Muscle of arm (tissue), 12 donors: ENCODE data around the gene MYLK. TPM values are rescaled to one million over a fixed set of nuclear protein-coding genes. Genes with fewer than 3 reads are reported as not detected.
A peak's percentile ranks its signal among the peaks of the same experiment; 100 is the strongest.

Source experiments
- DNase-seq: peaks from one replicate; pipeline ENCODE4 v3.0.0-alpha.2; 2013
- polyA plus RNA-seq, 12 donors: library from polyadenylated mRNA; unstranded; fragments of 120-200 nt; gene quantifications; one replicate each; pipeline ENCODE4 v1.2.1, GENCODE V29; 2013; ENCODE audit not compliant: insufficient read length in 12 of 12

Gene MYLK
- polyA plus RNA-seq, 12 donors = 15.4 to 109 (median 22.5) TPM; not detected in 1

DNA sequence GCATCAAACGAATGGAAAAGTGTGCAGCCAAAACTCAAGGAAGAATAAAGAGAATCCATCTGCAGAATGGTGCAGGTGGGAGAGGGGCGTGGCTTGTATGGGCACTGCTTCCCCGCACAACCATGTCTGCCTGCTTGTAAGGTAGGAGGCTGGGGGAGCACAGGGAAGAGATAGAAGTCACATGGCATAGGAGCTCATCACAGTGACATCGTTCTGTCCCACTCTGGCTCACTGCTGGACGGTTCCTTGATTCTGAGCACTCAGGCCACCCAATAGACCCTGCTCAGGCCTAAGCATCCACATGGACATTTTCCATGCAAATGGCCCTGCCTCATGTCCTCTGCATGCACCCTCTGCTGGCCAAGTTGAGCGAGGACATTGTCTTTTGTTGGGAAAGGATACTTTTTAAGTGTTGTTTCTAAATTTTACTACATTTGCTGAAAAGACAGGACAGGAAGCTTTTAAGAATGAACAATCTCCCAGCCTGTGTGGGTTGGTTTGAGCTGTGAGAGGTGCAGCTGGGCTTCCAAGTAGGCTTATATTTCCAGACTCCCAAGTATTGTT is 3.1 kb downstream of the MYLK start:
- DNase-seq = peak; percentile 3

DNA sequence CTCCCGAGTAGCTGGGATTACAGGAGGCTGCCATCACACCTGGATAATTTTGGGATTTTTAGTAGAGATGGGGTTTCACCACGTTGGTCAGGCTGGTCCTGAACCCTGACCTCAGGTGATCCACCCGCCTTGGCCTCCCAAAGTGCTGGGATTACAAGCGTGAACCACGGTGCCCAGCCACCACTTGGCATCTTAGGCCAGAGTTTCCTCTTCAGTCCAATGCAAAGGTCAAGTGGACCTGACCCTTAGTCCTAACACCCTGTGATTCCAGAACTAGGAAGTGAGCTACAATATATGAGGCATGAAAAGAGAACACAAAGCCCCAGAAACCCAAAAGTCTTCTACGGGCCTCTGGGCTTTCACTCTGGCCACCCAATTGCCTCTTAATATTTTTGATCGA is 5.3 kb downstream of the MYLK start:
- DNase-seq = no peak

DNA sequence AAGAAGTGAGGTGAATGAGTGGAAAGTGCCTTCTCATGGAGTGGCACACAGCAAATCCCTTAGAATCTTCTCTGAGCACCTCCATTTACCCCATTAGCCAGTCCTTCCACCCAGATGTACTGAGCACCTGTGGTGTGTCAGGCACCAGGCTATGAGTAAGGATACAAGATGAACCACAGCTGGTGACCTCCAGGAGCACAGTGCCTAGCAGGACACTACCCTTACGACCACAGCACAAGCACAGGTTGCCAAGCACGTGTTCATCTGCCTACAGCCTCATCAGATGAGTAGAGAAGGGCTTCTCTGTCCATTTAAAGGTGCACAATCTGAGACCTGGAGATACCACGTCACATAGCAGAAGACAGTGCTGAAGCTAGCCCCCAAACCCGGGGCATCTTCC is 6.2 kb downstream of the MYLK start:
- no peak for DNase-seq

DNA sequence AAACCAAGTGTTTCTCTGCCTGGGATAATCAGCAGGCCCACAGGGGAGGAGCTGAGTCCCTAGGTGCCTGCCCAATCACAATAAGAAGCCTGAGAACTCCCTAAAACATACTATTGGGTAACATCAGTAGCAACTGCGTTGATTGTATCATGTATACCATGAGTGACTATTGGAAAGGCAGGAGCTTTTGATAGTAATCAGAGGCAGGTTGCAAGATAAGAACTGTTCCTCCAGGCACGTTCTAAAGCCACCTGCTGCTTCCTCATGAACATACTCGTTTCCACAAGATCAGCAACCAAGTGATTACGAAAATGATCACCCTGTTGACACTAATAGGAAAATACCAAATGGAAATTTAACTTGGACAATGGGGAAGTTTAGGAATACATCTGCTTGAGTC is 6.7 kb downstream of the MYLK start:
- no peak for DNase-seq

DNA sequence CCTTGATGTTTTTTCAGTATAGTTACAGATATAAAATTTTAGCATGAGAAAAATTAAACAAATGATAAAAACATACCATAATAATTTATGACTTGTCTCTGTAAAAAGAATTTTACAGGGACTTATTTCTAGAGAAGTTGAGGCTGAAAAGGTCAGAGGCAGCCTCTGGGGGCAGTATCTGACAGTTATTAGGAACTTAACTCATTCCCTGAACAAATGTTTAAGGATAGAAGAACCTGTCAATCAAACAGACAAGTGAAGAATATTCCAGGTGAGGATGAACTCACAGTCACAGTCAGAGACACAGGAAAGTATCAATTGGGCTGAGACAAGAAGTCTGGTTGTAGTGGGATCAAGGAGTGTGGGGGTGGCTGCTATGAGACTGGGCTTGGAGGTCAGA is 7.3 kb downstream of the MYLK start:
- DNase-seq = no peak

DNA sequence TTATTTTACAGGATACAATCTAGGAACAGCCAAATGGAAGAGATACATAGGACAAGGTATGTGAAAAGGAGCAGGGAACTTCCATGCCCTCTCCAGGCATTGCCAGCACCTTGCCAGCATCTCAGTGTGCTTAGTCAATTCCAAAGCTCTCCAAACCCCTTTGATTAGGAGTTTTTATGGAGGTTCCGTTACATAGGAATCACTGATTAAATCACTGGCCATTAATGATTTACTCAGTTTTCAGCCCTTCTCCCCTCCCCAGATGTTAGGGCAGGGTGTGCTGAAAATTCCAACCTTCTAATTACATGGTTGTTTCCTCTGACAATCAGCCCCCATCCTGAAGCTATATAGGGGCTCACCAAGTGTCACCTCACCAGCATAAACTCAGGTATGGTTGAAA is 11.5 kb downstream of the MYLK start:
- DNase-seq = no peak

DNA sequence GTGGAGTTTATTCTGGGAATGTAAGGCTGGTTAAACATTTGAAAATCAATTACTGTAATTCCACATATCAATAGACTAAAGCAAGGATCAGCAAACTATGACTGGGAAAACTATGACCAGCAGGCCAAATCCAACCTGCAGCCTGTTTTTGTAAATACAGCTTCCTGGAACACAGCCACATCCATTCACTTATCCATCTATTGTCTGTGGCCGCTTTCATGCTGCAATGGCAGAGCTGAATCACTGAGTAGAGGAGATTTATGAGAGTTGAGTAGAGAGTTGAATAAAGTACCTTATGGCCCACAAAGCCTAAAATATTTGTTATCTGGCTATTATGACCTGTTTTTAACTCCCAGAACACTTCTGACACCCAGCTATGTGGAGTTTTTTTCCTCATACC is 12.2 kb downstream of the MYLK start:
- no peak for DNase-seq

DNA sequence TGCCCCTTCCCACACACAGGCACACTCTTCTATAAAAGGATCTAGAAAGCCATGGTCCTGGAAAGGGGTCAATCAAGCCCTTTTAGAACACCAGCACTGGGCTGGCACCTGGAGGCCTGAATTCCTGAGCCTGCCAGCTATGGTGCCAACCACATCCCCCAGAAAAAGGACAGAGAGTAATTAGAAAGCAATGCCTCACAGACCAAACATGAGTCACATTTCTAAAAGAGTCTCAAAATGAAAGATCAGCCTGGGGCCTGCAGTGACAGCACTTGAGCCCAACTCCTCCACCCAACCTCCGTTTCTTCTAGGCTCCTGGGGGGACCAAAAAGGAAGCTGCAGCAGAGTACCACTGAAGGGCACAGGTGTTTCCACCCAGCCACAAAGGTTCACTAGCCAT is 14.1 kb downstream of the MYLK start:
- no peak for DNase-seq

DNA sequence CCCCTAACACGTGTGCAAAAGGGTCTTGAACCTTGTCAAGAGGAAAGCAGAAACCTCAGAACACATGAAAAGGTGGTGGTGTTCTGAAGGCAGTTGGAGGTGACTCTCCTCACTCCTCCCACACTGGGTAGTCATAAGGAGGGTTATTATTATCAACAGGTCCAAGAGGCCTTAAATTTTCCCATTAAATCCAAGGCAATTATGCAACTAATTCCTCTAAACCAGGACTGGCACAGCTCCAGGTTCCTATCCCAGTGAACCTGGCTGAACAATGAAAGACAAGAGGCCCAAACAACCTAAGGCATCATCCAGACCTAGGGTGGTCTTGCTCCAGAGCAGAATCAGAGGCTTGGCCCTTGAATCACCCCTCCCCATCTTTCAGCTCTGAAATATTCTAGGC is 15.0 kb downstream of the MYLK start:
- no peak for DNase-seq

DNA sequence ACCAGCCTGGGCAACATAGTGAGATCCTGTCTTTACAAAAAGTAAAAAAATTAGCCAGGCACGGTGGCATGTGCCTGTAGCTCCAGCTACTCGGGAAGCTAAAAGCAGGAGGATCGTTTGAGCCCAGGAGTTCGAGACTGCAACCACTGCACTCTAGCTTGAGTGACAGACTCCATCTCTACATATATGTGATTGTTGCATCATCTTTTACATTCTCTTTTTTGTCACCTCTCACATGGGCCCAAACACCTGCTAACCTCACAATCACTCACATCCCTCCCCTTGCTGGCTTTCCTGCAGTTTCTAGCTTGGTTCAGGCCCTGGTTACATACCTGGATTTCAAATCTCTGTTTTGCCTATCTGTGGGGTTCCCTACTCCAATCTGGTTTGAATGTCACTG is 19.4 kb downstream of the MYLK start:
- no peak for DNase-seq

DNA sequence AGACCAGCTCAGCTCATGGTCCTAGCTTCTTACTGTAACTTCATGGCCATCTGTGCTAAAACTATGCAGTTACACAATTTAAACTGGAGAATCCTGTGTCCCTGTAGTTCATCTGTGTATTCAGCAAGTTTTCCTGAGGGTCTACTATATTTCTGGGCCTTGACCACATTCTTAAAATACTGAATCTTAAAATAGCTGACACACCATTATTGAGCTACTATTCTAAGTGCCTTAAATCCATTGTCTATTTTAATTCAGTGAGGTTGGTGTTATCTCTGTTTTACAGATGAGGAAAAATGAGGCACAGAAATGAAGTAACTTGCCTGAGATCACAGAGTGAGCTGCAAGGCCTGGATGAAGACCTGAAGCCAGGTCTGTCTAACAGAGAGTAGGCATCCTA is 22.0 kb downstream of the MYLK start:
- no peak for DNase-seq

DNA sequence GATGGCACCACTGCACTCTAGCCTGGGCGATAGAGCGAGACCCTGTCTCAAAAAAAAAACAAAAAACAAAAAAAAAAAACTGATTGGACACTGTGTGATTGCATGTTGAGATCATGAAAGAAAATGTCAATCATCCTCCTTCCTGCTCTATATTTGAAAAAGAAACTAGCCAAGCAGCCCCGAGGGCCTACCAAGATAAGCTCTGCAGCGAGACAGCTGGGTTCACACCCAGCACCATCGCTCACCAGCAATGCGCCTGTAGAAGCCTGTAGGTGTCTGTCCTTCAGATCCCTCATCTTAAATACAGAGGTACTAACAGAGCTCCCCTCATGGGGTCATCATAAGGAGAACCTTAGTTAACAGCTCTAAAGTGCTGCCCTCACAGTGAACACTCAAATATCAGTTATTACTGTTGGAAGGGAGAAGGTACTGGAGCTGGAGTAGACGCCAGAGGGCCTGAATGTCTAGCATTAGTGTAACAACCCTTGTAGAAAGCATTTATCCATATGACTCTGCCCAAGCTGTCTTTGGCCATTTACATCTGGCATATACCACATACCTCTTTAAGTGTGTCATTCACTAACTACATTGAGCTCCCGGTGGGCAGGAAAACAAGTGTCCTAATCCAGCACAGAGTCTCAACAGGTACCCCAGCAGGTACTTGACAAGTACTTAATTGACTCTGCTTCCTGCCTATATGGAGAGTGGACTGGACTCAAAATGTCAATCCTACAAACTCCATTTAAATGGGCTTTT is 22.9 kb downstream of the MYLK start:
- no peak for DNase-seq

DNA sequence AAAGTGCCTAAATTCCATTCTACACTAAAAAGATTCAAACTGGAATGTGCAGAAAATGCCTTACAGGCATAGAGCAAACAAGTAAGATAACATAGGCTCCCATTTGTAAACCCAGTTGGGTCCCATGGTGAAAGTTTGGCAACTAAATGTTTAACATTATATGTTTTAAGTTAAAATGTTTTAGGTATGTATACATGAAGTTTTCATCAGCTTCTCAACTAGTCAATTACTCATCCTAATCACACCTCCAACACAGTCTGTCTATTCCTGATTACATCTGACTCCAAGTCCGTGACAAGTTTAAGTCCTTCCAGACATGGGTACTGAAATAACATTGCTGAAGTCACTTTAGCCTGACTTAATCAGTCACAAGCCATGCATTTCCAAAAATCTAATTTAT is 25.0 kb downstream of the MYLK start:
- DNase-seq = no peak

DNA sequence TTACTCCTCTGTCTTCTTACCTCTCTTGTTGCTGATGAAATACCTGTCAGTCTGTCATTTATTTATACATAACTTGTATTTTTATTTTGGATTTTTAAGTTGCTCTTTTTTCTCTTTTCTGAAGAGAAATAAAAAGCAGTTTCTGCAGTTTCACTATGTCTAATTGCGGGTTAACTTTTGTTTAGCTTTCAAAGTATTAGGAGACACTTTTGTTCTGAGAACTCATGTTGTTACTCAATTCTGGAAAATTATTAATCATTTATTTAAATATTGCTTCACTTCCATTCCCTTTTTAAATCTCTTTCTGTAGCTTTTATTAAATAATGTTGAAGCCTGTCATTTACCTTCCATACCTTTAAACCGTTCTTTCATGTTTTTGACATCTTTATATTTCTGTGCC is 29.2 kb downstream of the MYLK start:
- no peak for DNase-seq

DNA sequence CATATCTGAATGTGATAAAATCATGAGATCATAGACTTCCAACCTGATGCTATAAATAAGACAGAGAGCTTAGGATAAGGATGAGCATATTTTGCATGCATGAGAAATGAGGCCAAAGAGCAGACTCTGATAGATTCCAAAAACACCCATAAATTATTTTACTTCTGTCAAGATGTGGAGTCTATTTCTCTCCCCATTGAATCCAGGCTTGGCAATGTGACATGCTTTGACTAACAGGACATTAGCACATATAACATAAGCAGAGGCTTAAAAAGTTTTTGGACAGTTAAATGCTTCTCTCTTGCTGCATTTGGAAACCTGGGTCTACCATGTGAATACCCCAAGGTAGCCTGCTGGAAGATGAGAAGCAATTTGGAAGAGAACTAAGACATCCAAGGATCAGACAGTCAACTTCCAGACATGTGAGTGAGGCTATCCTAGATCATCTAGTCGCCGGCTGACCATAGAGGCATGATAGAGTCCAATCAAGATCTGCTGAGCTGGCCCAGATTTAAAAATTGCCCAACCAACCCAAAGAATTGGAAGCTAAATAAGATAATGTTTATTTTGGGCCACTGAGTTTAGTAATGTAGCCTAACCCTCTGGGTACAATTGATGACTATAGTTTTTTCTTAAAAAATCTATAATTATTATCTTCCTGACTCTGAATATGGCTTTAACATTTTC is 30.3 kb downstream of the MYLK start:
- DNase-seq = no peak

DNA sequence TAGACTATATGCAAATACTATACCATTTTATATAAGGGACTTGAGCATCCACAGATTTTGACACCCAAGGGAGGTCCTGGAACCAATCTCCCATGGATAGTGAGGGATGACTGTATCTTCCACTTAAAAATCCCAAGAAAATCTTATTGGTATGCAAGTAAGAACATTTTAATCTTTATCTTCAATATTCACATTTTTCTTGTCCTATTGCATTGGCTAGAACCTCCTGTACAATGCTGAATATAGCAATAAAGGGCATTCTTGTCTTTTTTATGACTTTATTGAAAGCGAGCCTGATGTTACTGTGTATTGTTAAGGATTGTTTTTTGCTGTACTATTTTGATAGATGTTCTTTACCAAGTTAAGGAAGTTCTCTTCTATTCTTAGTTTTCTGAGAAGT is 36.9 kb downstream of the MYLK start:
- DNase-seq = no peak

DNA sequence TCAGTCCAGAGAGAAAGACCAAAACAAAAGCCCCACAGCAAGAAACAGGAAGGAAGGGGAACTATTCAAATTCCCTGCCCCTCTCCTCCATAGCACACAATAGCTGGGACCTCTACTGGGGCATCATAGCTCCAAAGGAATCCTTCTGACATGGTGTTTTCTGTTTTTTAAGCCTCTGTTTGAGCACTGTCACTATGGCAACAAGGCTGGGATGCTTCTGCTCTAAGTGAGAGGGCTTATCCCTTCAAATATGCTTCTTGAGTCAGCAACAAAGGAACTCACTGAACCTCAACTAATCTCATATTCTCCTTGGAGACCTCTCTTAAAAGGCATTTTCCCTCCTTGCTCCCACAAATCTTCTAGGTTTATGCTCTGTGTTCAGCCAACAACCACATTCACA is 40.5 kb downstream of the MYLK start:
- DNase-seq = no peak

DNA sequence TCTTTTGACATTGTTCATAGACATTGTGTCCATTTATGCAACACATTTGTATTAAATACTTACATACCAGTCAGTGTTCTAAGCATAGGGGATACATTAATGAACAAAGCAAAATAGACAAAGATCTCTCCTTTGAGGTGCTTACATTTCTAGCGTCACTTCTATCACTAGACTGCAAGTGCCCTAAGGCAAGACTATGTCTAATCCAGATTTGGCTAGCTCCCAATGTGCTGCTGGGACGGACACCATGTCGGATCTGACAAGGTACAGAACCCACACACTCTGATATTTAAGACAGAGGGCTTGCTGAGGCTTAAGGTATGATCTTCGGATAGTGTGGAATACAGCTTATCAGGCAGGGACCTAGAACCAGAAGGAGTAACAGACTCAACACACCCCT is 41.4 kb downstream of the MYLK start:
- DNase-seq = no peak

DNA sequence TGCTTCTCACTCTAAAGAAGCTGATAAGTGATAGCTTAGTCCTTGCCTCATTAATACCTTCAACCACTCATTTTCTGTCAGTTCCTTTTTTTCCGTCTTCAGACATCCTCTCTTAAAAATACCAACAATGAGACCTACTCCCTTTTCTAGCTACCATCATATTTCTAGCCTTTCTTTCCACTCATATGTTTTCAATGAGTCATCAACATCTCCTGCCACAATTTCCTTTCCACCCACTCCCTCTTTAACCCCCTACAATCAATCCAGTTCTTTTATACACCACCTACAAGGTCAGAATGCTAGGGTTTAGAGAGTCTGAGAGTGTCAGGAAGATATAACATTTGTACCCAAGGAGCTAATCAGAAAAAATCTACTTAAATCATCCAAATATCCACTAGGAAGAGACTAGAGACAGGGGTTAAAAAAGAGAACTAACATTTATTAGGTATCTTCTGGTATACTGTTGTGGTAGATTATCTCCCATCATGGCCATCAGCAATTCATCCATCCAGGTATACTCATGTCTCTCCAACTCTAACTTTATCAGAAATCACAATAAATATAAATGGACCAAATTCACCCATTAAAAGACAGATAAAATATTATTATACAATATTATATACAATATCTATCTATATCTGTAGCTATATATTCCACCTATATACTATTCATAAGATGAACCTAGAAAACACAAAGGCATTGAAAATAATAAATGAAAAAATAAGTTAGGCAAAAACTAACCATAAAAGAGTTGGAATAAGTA is 42.5 kb downstream of the MYLK start:
- DNase-seq = no peak

DNA sequence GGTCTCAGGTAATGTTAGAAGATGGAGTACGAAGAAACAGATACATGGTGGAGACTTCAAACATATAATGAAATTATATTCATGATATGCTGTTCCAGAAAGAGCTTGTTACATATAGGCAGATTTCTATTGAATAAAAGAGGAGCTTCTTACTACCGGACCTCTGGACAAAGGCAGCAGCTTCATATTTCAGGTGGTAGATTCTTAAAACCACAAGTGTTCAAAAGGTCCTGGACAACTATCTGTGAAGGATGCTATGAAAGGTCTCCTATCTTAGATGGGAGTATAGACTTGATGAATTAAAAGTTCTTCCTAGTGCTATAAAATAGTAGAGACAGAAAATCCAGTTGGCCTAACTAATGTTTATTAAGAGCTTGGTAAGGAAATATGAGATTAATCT is 43.2 kb downstream of the MYLK start:
- DNase-seq = no peak

DNA sequence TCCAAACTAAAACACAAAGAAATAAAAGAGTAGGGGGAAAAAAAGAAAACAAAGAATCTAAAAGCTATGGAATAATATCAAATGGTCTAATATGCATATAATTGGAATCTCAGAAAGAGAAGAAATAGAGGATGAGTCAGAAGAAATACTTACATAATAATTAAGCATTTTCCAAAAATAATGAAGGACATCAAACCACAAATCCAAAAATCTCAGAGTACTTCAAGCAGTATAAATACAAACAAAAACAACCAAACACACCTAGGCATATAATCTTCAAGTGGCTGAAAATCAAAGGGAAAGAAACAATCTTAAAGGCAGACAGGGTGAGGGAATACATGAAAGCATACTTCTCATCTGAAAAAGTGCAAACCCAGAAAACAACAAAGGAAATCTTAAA is 46.3 kb downstream of the MYLK start:
- DNase-seq = no peak

DNA sequence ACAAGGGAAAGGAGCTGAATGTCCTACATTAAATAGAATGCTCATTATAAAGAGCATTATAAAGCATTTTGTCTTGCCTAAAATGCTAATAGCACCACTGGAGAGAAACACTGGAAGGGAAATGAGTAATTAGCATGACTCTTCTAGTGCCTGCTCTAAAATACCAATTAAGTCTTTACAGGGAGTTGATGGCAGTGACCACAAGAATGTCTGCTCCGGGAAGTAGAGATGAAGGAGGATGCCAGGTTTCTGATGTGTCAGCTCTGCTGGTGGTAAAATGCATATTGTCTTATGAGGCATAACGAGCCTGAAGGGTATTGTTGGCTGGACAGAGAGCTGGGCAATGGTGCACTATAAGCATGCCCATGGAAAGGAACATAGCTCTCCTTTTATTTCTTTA is 49.5 kb downstream of the MYLK start:
- no peak for DNase-seq

DNA sequence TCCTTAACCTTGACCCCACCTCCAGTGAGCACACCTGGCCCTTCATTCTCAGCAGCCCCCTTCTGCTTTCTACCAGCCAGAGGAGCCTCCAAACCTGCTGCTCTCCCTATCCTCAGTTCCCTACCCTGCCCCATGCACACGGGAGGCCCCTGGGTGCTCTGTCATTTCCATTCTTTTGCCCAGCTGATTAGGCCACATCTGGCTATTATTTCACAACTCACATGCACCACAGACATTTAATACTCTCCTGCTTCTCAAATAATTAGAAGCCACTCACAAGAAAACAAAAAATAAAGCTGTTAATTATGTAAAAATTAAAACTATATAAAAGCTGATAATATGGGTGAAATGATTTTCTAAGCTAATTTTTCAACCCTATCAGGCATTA is 50.7 kb downstream of the MYLK start:
- DNase-seq = no peak
